Fibroblast of mammary gland (primary cell): Measurements from ENCODE around the gene CLK2.

Source experiments
- DNase-seq: peaks from one replicate; pipeline ENCODE4 v3.0.0-alpha.2; 2010; ENCODE audit warnings: low read depth
- H3K4me3 ChIP-seq: 2 replicates; pipeline ENCODE4 v1.5.1; 2011; ENCODE audit warnings: low read depth, mild to moderate bottlenecking, low read length, moderate library complexity; ENCODE audit not compliant: control insufficient read depth
- CTCF ChIP-seq: conservative IDR thresholded peaks from 2 replicates; pipeline ENCODE4 v1.5.1; 2011; ENCODE audit warnings: low read depth, low read length, inconsistent platforms; ENCODE audit not compliant: control insufficient read depth, insufficient read depth

The CLK2 gene

DNA sequence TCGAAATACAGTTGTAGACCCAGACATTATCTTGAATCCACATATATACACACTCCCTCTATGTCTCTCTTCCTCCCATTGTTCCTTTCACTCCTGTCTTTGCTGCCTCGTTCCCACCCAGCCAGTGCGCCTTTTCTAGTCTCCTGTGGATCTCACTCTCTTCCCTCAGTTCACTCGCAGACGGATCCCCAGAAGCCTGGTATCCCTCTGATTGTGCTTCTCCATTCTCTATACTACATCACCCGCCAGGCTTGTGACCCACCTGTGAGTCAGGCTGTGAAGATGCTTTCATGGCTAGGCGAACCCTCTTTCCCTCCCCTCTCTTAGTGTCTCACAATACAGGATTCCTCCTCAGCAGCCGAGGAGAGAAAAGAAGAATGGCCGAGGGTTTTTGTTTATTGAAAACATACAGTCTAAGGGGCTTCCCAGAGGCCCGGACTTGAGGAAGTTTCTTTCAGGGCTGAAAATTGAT lies 5.4 kb upstream of the CLK2 start:
- no peak for TF ChIP-seq CTCF
- DNase-seq: no peak
- no peak overlapping the region for H3K4me3 ChIP-seq

DNA sequence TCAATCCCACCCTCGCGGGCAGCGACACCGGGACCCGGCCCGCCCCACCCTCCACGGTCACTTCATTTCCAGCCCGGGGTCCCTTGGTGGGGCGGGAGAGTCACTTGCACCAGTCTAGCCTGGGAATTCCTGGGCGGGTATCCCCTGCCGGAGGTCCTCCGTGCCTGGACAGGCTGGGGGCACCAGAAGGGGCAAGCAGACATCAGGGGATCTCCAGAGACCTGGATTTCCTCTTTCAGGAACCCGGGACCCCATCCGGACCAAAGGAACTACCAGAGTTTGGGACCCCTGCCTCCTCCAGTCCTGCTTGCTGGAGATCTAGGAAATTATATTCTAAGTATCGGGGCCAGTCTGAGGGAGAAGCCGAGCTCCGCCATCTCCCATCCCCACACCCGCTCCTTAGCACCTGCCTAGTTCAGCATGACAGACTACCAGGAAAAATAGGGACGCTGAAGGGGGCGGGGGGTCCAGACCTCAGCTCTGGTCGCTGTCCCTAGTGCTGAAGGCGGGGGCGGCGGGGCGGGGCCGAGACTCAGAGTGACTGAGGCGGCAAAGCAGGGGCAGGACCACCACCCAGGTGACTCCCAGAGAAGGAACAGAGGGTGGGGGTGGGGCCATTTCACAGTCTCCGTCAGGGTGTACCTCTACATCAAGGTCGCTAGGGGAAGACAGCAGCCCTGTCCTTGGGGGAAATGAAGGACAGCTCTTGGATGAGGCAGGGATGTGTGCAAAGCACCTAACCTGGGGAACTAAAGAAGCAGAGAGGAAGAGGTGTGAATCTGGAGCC lies 4.8 kb upstream of the CLK2 start:
- DNase-seq: peak; percentile 12
- no peak for TF ChIP-seq CTCF
- H3K4me3 ChIP-seq: peak overlapping the region; percentile 58

- peak; percentile 94 for DNase-seq
- peak within 1 kb of the TSS; percentile 58 for H3K4me3 ChIP-seq
- peak; percentile 12 for TF ChIP-seq CTCF
Observed at GRCh38 chr1:155277070-155277901, 4.0 kb upstream of the CLK2 start, which contains the start of gene HCN3. HCN3 (plus strand) TSS chr1:155277463; CDS start chr1:155277591, 128 bp downstream.

- H3K4me3 ChIP-seq: peak overlapping the region; percentile 92
- DNase-seq: peak; percentile 76
- TF ChIP-seq CTCF: no peak
Observed at GRCh38 chr1:155272466-155273342, 600 bp downstream of the CLK2 start.

- no peak for DNase-seq
- no peak for TF ChIP-seq CTCF
- no peak overlapping the region for H3K4me3 ChIP-seq
Observed at GRCh38 chr1:155269381-155269780, 3.9 kb downstream of the CLK2 start.

DNA sequence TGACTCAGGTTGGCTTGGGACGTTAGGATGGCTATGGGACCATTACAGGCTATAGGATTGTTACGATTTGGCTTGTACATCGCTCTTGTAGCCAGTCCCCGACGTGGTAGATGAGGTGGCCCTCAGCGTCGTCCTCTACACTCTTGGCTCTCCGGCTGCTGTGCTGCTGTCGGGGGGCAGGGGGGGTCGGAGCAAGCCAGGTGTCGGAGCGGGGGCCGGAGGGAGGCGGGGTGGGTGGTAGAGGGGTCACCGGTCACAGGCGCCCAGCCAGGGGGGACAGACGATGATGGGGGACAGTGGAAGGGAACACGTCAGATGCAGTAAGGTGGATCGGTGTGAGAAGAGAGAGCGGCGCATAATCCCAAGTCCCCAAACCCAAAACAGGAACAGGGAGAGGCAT lies 4.7 kb downstream of the CLK2 start:
- DNase-seq: no peak
- no peak overlapping the region for H3K4me3 ChIP-seq
- TF ChIP-seq CTCF: no peak
